Hematopoietic multipotent progenitor cell treated with erythropoietin and hydrocortisone succinate and interleukin-3 and kit ligand, for 15 days (in vitro differentiated cells): Measurements from ENCODE around the gene CDCA3.

Experiments used
- DNase-seq: peaks from one replicate; pipeline ENCODE4 v3.0.0-alpha.2; 2015; ENCODE audit warnings: low spot score

Gene CDCA3

DNA sequence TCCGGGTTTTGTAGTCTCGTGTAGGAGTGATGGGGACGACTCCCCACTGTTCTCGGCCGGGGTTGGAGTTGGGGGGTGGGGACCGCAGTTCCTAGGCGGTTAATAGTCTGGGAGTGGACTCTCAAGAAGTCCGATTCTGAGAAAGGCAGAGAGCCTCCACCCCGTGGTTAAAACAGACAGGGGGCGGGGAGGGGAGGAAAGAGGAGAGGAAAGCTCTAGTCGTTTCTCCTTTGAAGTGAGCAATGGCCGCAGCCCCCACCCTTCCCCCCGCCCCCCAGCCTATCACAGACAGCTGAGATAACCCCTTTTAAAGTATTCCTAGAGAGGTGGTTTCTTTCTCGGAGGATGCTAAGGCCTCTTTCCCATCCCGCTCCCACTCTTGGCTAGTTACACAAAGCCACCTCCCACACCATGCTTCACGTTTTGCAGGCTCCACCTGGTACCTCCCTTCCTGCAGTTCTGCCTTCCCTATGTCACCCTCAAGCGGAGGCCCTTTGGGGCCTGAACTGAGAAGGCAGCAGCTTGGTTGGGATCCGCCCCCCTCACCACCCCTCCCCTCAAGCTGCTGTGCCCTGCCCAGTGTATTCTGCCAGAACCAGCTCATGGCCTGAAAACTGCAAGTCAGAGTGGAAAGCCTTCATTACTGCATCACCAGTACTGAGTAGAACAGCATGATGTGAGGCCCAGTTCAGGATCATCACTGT, 1.7 kb upstream of the CDCA3 start:
- DNase-seq, result peak; percentile 86

DNA sequence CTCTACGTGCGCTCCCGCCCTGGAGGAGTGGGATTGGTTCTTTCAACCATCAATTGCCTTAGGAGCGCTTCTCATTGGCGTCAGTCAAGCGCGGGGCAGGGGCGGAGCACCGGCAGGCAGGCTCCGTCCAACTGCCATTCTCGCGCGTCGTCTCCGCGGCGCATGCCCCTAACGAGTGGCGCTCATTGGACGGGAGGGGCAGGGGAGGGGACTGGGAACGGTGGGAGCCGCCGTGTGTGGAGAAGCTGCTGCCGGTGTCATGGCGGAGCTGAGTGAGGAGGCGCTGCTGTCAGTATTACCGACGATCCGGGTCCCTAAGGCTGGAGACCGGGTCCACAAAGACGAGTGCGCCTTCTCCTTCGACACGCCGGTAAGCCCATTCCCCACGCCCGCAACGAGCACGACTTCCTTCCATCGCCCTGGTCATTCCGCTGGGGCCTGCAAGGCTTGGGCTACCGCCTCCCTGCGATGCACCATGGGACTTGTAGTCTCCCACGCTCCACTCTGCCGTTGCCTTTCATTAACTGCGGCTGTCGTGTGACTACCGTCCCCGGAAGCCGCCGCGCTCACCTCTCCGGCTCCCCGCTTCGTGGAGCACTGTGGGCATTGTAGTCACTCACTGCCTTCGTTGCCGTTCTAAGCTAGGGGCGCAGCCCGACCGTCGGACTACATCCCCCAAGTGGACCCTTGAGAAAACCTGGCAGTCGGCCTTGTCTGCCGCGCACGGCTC, 1.0 kb upstream of the CDCA3 start, which contains the start of gene USP5:
Gene USP5, plus strand, starts transcription at position 230 of the 730 bp plus-strand sequence. Its CDS starts 30 bp downstream, at position 260.
- DNase-seq, result peak; percentile 100

DNA sequence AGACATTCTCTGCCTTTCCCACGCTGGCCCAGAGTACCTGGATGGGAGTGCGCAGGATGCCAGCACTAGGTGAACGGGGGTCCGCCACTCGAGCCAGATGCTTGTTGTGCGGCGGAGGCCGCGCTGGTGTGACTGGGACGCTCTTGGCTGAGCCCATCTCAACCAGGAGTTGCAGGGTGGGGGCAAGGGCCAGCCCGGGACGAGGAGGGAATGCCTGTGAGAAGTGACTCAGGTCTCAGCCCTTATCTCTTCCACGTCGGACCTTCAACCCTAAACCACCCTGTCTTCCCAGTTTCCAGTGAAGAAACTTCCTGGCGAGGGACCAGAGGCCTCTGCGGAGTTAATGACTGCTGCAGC, 312 bp downstream of the CDCA3 start:
- DNase-seq, result no peak

DNA sequence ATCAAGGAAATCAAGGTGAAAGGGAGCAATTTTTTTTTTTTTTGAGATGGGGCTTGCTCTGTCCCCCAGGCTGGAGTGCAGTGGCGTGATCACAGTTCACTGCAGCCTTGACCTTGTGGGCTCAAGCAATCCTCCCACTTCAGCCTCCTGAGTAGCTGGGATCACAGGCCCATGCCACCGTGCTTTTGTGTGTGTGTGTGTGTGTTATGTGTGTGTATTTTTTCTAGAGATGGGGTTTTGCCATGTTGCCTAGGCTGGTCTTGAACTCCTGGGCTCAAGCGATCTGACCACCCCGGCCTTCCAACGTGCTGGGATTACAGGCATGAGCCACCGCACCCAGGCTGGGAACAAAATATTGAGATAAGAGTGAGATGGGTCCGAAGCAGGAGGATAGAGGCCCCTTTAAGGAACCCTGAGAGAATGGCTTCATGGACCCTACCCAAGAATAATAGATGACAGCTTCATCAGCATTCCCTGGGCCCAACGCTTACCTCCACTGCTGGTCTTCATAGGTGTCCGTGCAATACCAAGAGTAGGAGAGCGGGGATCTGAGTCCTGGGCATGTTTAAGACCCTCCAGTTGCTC, 1.0 kb downstream of the CDCA3 start:
- DNase-seq, result no peak

DNA sequence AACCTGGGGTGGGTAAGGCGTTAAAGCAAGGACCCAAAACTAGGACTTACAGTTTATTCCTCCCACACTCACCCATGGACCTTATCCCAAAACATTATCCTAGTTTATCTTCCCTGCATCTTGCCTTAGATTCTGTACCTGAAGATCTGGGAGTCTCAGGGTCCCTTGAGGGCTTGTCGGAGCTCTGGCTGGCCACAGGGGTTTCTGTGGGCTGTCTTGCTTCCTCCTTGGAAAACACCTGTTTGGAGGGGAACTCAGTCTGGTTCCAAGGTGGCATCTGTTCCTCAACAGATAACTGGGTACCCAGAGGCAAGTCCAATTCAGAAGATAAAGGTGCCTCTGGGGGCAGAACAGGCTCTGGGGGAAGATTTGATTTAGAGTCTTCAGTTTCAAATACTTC, 1.7 kb downstream of the CDCA3 start:
- no peak for DNase-seq

DNA sequence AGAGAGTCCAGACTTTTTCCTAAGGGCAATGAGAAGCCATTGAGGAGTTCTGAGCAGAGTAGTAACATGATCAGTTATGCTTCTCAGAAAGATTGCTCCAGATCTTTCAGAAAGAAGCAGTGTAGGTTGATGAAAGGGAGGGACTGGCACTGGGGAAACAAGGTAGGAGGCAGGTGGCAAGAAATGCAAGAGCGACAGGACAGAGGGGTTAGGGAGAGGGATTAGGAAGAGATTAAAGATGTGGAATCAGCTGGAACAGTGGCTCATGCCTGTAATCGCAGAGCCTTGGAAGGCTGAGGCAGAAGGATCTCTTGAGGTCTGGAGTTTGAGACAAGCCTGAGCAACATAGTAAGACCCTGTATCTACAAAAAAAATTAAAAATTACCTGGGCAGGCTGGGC, 3.4 kb downstream of the CDCA3 start:
- DNase-seq, result no peak

DNA sequence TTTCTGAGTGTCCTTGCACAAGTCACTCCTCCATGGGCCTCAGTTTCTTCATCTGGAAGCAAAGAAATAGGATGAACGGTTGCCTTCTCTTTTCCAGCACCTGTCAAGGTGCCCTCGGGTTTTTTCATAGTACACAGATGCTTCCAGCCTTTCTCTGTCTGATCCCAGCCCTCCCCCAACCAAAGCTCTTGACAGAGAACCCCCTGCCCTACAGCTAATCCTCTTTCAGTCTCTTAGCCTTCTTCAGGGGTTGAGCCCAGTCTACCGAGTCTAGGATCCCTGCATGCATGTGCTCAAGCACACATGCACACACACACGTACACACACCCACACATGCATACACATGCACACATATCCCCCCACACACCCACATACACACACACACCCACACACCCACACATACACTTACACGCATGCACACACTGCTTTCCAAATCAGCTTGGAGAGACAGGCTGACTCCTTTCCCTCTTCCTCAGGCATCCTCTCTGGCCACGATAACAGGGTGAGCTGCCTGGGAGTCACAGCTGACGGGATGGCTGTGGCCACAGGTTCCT, 4.7 kb downstream of the CDCA3 start:
- no peak for DNase-seq

DNA sequence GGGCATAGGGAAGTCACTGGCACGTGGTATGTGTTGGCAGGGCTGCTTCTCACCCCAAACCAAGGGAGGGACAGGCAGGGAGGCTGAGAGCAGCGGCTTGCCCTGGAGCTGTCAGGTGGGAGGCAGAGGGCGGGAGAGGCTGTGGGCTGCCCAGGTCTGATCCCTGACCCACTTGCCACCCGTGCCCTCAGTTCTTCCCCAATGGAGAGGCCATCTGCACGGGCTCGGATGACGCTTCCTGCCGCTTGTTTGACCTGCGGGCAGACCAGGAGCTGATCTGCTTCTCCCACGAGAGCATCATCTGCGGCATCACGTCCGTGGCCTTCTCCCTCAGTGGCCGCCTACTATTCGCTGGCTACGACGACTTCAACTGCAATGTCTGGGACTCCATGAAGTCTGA, 5.7 kb downstream of the CDCA3 start:
- no peak for DNase-seq

DNA sequence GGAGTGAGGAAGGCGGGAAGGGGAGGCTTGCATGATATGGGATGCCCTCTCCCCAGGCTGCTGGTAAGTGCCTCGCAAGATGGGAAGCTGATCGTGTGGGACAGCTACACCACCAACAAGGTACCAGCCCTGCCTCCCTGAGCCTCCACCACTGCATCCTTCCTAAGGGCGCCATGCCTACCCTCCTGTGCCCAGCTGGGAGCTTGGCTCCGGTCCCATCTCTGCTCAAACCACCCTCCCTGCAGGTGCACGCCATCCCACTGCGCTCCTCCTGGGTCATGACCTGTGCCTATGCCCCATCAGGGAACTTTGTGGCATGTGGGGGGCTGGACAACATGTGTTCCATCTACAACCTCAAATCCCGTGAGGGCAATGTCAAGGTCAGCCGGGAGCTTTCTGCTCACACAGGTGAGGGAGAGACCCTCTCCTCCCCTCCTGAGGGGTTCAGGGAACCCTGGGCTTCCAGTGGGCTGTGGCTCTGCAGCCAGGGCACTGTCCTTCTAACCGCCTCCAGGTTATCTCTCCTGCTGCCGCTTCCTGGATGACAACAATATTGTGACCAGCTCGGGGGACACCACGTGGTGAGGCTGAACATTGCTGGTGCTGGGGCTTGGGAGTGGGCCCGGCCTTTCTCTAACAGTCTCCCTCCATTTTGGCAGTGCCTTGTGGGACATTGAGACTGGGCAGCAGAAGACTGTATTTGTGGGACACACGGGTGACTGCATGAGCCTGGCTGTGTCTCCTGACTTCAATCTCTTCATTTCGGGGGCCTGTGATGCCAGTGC, 7.8 kb downstream of the CDCA3 start:
- no peak for DNase-seq

DNA sequence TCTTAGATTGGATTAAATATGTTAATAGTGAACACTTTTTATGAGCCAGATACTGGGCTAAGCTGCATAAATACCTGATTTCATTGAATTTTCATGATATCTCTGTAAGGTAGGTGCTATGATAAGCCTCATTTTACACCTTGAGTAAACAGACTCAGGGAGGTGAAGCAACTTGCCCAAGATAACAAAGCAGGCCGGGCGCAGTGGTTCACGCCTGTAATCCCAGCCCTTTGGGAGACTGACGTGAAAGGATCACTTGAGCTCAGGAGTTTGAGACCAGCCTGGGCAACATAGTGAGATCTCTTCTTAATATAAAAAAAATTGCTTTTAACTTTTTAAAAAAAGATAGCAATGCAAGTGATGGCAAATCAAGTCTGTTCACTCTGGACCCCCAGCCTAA, 9.0 kb downstream of the CDCA3 start:
- no peak for DNase-seq

DNA sequence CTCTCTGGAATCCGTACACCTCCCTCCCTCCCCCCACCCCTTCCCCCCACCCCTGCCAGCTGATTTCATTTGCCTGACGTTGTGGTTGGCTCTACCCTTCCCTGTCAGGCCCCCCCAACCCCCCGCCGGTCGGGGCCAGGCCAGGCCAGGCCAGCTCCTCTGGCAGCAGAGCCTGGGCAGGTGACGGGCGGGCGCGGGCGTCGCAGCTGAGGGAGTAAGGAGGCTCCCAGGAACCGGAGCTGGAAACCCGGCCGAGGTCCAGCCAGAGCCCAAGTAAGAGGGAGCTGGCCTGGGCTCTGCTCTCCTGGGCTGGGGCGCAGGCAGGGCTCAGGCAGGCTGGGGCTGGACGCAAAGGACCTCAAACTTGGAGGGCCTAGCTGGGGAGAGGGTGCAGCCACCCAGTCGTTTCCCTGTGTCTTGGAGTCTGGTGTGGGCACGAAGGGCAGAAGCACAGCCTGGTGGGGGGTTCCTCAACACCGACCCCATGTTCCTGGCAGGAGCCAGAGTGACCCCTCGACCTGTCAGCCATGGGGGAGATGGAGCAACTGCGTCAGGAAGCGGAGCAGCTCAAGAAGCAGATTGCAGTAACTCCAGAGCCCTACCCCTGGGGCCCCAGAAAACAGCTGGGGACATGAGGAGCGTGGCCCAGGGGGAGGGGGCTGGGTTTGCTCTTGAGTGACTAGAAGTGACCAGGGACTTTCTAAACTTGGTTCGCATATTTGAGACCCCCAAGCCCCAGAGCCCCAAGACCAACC, 10.1 kb downstream of the CDCA3 start, which contains the start of gene GNB3:
Gene GNB3, plus strand, starts transcription at position 165 of the 755 bp plus-strand sequence. Its CDS starts 363 bp downstream, at position 528.
- DNase-seq, result no peak

DNA sequence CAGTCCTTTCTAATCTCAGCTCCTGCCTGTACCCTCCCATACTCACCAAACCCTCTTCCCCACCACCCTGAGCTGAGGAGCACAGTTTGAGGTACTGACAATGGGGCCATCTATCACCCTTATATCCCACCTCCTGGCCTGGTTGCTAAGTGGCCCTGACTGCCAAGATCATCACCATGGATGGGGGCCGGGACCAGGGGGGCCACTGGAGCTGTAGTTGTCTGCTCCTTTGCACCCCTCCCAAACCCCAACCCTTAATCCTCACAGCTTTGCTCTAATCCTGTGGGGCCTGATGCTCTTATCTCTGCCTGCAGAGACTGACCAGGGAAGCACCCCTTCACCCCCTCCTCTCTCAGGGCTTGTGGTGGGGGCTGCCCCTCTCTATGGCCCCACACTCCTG, 10.8 kb downstream of the CDCA3 start:
- DNase-seq, result no peak

DNA sequence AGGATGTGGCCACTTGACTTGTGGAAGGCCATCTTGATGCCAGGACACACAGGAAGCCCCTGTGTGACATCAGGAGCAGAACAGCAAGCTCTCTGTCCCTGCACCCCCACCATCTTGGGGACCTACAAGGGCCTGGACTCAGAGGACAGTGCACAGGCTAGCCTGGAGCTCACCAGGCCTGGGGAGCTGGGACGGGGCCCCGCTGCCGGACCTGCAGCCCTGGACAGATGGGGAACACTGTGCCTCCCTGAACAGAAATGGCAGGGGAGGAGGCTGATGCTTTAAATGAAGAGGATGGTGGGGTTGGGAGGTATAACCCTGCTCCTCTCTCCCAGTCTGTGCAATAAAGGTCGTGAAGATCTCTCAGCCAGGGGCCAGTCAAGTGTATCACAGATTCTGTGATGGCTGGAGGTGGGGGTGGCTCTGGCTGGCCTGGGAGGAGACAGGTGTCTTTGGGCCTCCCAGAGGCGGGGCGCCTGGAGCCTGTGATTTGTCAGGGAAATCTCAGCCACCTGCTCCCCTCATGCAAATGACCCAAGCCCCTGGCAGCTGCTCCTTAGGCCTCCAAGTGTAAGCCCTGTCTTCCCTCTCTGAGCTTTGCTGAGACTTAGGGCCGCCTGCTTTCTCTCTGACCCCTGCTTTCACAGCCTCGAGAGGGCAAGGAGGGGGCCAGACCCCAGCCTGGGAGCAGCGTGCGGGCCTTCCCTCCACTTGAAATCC, 11.4 kb downstream of the CDCA3 start:
- no peak for DNase-seq

DNA sequence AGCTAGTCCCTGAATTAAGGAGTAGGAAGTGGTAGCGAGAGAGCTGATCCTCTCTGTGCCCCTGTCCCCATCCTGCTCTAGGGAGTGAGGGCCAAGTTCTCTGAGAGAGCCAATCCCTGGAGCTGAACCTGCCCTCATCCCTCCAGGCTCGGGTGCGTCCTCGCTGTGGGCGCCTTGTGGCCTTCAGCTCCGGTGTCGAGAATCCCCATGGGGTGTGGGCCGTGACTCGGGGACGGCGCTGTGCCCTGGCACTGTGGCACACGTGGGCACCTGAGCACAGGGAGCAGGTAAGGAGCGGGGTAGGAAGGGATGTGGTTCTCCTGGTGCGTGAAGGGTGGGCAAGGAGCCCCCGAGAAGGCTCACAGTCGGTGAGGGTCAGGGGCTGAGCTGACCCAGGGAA, 12.2 kb downstream of the CDCA3 start:
- DNase-seq, result no peak

DNA sequence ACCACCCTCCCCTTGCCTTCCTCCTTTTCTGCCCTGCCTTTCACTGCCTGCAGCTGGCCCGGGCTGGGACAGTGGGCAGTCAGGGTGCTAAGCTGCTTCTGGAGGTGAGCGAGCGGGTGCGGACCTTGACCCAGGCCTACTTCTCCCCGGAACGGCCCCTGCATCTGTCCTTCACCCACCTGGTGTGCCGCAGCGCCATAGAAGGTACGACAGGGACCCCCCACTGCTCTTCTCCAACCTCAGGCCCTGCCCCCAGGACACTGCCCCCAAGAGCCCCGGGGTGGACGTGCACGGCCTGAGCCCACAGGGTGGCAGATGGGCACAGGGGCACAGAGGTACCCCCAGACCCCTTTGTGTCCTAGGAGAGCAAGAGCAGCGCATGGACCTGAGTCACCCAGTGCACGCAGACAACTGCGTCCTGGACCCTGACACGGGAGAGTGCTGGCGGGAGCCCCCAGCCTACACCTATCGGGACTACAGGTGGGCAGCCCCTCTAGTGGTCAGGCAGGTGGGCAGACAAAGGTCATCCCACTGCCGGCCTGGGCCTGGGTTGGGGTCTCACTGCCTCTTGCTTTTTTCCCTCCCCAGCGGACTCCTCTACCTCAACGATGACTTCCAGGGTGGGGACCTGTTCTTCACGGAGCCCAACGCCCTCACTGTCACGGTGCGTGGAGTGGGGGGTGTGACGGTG, 13.6 kb downstream of the CDCA3 start:
- no peak for DNase-seq

DNA sequence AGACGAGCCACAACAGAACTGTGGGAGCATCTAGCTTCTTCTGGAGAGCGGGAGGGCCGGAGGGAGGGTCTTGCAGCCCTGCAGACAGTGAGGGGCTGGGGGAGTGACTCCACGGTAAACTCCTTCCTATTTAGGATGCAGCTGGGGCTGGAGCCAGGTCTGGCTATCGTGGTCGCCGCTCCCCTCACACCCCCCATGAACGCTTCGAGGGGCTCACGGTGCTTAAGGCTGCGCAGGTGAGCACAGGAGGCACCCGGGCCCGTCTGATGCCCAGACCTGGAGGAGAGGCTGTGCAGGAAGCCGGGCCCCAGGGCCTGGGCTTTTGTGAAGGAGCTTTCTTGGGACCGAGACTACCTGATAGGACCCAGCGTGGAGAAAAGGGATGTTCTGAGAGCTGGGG, 14.2 kb downstream of the CDCA3 start:
- DNase-seq, result no peak

DNA sequence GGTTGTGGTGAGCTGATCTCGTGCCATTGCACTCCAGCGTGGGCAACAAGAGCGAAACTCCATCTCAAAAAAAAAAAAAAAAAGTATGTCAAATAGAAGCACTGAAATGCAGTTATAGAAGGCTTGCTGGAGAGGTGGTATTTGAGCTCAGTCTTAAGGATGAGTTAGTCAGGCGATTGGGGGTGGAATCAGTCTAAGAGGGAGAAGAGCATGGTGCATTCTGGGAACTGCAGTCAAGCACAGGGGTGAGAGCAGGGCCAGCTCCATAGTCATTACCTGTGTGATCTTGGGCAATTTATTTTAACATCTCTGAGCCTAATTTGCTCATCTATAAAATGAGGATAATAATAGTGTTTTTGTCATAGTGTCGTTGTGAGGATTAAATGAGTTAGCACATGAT, 16.2 kb downstream of the CDCA3 start:
- DNase-seq, result no peak

DNA sequence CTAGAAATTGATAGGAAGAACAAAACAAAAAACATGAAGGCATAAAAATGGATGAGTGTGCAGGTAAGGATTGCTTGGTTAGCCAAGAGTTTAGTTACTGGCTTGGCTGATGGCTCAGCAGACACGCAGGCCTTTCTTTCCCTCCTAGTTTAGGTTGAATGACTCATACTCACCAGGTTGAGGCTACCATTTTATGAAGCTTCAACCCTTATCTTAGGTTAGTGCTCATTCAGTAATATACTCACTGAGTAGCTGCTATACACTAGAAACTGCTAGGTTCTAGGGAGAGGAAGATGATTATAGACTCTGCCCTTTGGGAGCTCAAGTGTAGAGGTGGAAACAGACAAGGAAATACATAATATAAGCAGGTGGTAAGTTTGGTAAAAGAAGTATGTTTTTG, 16.8 kb downstream of the CDCA3 start:
- DNase-seq, result no peak

DNA sequence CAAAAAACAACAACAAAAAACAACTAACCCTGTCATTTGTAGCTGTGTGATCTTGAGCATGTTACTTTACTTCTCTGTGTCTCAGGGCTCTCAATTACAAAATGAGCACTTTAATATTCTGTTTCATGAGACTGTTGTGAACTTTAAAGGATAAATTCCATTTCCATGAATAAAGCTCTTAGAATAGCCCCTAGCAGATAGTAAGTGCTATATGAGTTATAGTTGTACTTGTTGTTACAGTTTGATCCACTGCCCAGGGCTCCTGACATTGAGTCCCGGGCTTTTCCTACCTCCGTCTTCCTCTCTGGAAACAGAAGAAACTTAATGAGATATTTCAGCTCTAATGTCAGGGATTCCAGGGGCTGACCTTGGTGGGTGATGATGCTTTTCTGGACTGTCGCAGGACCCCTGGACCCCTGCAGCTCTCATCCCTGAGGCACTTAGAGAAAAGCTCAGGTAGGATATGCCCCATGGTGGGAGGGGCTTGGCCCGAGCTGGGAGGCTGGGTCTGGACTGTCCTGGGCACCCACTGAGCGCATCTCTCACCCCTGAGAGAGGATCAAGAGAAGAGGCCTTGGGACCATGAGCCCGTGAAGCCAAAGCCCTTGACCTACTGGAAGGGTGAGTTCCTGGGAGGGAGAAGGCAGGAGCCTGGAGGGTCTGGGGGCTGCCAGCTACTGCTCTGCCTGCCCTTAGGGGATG, 17.7 kb downstream of the CDCA3 start:
- no peak for DNase-seq

DNA sequence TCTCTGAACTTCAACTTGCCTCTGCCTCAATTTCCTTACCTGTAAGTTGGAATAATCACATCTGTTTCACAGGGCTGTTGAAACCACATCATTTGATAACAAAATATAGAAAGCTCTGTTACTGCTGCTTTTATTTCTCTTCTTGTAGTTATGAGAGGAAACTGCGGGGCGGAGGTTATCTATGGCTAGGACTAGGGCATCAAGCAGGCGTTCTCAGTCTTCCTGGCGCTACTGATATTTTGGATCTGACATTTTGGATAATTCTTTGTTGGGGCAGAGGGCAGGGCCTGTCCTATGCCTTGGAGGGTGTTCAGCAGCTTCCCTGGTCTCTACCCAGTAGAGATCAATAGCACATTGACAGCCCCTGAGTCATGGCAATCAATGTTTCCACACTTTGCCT, 19.0 kb downstream of the CDCA3 start:
- no peak for DNase-seq
